Type B pancreatic cell (in vitro differentiated cells): Measurements from ENCODE around the gene ABL1. TPM values are rescaled to one million over a fixed set of nuclear protein-coding genes. Genes with fewer than 3 reads are reported as not detected.

ENCODE experiments used
- DNase-seq: peaks from one replicate; pipeline ENCODE4 v3.0.0; 2021; ENCODE audit warnings: mixed read lengths; ENCODE audit not compliant: unreplicated experiment; ENCODE audit errors: extremely low spot score
- H3K27ac Mint-ChIP-seq: 2 replicates; pipeline ENCODE4 v1.8.0; 2021; ENCODE audit warnings: mild to moderate bottlenecking, mixed read lengths
- H3K27me3 Mint-ChIP-seq: 2 replicates; pipeline ENCODE4 v1.8.0; 2021; ENCODE audit warnings: mixed read lengths
- H3K36me3 Mint-ChIP-seq: 2 replicates; pipeline ENCODE4 v1.8.0; 2021; ENCODE audit warnings: mixed read lengths
- H3K4me1 Mint-ChIP-seq: one replicate; pipeline ENCODE4 v1.8.0; 2021; ENCODE audit warnings: mixed read lengths; ENCODE audit not compliant: unreplicated experiment
- H3K4me3 Mint-ChIP-seq: 2 replicates; pipeline ENCODE4 v1.8.0; 2021; ENCODE audit warnings: mild to moderate bottlenecking, mixed read lengths
- H3K9me3 Mint-ChIP-seq: 2 replicates; pipeline ENCODE4 v1.8.0; 2021; ENCODE audit warnings: mixed read lengths
- total RNA-seq: library from RNA; stranded (reverse); gene quantifications from 2 replicates; pipeline ENCODE4 v1.2.1, GENCODE V29; 2021; ENCODE audit warnings: low replicate concordance
- TF ChIP-seq, protein P1 (sequence below): fragments of 200-600 bp; sonication (generic); conservative IDR thresholded peaks from 2 replicates; pipeline ENCODE4 v1.5.0; 2021; ENCODE audit warnings: antibody characterized with exemption, mild to moderate bottlenecking

Gene ABL1
- total RNA-seq, 1 donor from 2014 or later: 91.8 TPM

DNA sequence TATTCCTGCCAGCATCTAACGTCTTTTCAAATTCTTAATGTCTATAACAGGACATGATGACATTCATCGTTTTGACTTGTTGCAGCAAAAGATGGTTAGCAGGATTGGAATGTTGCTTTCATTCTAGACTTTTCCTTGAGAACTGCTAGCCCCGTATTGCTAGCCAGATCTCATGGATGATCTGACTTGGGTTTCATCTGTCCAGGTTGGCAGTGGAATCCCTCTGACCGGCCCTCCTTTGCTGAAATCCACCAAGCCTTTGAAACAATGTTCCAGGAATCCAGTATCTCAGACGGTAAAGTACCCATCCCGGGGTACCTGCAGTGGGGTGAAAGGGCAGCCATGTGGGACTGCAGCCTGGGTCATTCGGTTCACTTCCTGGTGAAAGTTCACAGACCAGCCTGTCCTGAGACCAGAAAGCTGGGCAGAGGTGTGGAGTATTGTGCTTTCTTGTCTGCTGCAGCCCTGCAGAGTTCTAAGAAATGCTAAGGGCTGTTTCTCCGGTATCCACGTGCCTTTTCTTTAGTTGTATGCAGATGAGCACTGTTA, 44.9 kb downstream of the ABL1 start:
- Mint-ChIP-seq H3K27me3 (no peaks in the 10 kb centered on the region), H3K4me3 (no peak overlapping the region), H3K36me3 (peaks cover 19% of the 10 kb centered on the region), H3K4me1 (no peaks in the 10 kb centered on the region), H3K27ac (no peak overlapping the region), H3K9me3 (no peaks in the 10 kb centered on the region)
- DNase-seq: no peak
- TF ChIP-seq, protein P1, sequence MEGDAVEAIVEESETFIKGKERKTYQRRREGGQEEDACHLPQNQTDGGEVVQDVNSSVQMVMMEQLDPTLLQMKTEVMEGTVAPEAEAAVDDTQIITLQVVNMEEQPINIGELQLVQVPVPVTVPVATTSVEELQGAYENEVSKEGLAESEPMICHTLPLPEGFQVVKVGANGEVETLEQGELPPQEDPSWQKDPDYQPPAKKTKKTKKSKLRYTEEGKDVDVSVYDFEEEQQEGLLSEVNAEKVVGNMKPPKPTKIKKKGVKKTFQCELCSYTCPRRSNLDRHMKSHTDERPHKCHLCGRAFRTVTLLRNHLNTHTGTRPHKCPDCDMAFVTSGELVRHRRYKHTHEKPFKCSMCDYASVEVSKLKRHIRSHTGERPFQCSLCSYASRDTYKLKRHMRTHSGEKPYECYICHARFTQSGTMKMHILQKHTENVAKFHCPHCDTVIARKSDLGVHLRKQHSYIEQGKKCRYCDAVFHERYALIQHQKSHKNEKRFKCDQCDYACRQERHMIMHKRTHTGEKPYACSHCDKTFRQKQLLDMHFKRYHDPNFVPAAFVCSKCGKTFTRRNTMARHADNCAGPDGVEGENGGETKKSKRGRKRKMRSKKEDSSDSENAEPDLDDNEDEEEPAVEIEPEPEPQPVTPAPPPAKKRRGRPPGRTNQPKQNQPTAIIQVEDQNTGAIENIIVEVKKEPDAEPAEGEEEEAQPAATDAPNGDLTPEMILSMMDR: no peak

DNA sequence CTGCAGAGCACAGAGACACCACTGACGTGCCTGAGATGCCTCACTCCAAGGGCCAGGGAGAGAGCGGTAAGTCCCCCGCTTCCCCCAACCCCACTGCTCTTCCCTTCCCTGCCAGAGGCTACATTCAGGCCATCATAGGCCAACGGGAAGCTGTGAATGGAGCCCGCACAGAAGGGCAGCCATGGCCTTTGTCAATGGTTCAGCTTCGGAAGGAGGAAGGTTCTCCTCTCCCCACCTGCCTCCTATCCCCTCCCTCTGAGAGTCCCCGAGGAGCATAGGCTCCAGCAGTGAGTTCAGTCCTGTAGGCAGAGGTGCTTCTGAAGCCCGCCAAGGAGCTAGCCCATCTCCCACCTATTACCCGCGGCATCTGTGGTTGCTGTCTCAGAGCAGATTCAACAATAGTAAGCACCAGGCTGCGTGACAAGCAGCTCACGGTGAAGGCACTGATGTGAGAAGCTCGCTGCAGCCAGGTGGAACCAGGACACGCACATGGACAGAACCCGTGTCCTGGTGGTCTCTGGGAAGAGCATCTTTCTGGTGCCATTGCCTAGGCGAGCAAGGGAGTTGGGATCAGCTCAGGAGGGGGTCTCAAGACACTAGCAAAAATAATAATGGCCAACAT, 45.7 kb downstream of the ABL1 start:
- no peak overlapping the region for H3K4me3 Mint-ChIP-seq
- TF ChIP-seq, protein P1: no peak
- H3K4me1 Mint-ChIP-seq: no peaks in the 10 kb centered on the region
- no peak overlapping the region for H3K27ac Mint-ChIP-seq
- no peaks in the 10 kb centered on the region for H3K9me3 Mint-ChIP-seq
- H3K36me3 Mint-ChIP-seq: peaks cover 14% of the 10 kb centered on the region
- no peaks in the 10 kb centered on the region for H3K27me3 Mint-ChIP-seq
- no peak for DNase-seq

DNA sequence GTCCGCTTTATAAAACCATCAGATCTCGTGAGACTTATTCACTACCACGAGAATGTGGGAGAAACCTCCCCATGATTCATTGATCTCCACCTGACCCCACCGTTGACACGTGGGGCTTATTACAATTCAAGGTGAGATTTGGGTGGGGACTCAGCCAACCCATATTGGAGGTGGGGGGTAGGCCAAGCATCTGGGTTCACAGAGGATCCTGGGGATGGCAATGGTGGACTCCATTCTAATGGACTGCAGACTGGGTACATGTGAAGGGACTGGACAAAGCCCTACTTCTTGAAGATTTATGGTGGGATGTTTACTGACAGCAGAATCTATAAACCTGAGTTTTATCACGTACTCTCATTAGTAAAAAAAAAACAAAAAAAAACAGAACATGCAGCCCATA, 46.5 kb downstream of the ABL1 start:
- Mint-ChIP-seq H3K27ac (no peak overlapping the region), H3K4me3 (no peak overlapping the region), H3K27me3 (no peaks in the 10 kb centered on the region), H3K4me1 (no peaks in the 10 kb centered on the region), H3K9me3 (no peaks in the 10 kb centered on the region), H3K36me3 (peaks cover 14% of the 10 kb centered on the region)
- TF ChIP-seq, protein P1: no peak
- DNase-seq: no peak

DNA sequence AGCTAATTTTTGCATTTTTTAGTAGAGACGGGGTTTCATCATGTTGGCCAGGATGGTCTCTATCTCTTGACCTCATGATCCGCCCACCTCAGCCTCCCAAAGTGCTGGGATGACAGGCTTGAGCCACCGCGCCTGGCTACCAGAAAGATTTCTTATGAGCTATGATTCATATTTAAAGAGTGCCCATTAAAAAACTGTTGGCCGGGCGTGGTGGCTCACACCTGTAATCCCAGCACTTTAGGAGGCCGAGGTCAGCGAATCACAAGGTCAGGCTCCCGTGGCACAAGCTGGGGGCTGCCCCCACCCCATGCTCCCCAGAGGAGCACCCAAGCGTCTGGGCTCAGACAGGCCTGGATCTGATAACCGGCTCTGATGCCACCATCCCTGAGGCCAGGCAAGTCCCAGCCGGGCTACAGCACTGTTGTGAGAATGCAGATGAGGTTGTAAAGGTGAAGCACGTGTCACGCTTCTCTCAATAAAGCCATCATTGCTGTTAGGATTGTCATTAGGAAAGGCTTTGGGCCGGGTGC, 47.7 kb downstream of the ABL1 start:
- no peak overlapping the region for H3K27ac Mint-ChIP-seq
- TF ChIP-seq, protein P1: no peak
- no peak for DNase-seq
- no peaks in the 10 kb centered on the region for H3K4me1 Mint-ChIP-seq
- no peaks in the 10 kb centered on the region for H3K9me3 Mint-ChIP-seq
- H3K36me3 Mint-ChIP-seq: peaks cover 16% of the 10 kb centered on the region
- H3K27me3 Mint-ChIP-seq: no peaks in the 10 kb centered on the region
- no peak overlapping the region for H3K4me3 Mint-ChIP-seq

DNA sequence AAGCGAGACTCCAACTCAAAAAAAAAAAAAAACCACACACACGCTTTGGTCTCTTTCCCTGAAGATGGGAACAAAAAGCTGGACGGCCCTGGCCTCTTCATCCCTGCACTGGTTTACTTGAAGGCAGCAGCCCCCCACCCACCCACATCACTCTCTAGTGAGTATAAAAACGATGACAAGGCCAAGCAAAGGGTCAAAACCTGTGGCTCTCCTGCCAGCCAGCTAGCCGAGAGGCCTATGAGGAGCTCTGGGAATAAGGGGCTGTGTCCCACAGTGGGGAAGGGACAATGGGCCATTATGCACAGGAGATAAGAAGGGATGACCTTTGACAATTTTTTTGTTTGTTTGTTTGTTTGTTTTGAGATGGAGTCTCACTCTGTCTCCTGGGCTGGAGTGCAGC, 48.4 kb downstream of the ABL1 start:
- H3K4me1 Mint-ChIP-seq: no peaks in the 10 kb centered on the region
- H3K36me3 Mint-ChIP-seq: peaks cover 16% of the 10 kb centered on the region
- no peak overlapping the region for H3K4me3 Mint-ChIP-seq
- H3K9me3 Mint-ChIP-seq: no peaks in the 10 kb centered on the region
- TF ChIP-seq, protein P1: no peak
- H3K27ac Mint-ChIP-seq: no peak overlapping the region
- H3K27me3 Mint-ChIP-seq: no peaks in the 10 kb centered on the region
- no peak for DNase-seq
